ENCODE results near the gene CES1.

CES1 gene

GRCh38 chr16:55832773-55833691 is at the start of gene CES1:
Gene CES1, minus strand, starts transcription at chr16:55833096. Its CDS starts 41 bp downstream, at chr16:55833055.
- Histone ChIP-seq H3K27me3 (ENCODE audit: low read length) (no peaks in the 10 kb centered on the region), H3K4me2 (ENCODE audit: low read depth, low read length, poor library complexity, severe bottlenecking) (no peak within 1 kb of the TSS), H3K4me3 (ENCODE audit: insufficient read depth, low read length, poor library complexity, severe bottlenecking) (no peak within 1 kb of the TSS), H3K79me2 (ENCODE audit: insufficient read depth, low read length) (no peaks in the 10 kb centered on the region), H4K20me1 (ENCODE audit: low read depth, low read length) (no peaks in the 10 kb centered on the region), H3K9me2 (replicated peaks; ENCODE audit: insufficient read depth, low read length) (no peaks in the 10 kb centered on the region), H3K36me3 (ENCODE audit: low read length) (no peaks in the 10 kb centered on the region), H3K9me3 (ENCODE audit: insufficient read depth, low read length) (no peaks in the 10 kb centered on the region), H2AFZ (ENCODE audit: low read depth, low read length, severe bottlenecking) (no peak within 1 kb of the TSS), H3F3A (ENCODE audit: insufficient read depth) (no peaks in the 10 kb centered on the region), H3K27ac (ENCODE audit: low read depth, low read length) (no peak within 1 kb of the TSS), H3K9ac (ENCODE audit: low read length) (no peak within 1 kb of the TSS)
- TF ChIP-seq CTCF (IDR thresholded peaks at IDR 0.05; ENCODE audit: insufficient read depth, low read length, poor library complexity, severe bottlenecking) (no peak), EZH2phosphoT487 (conservative IDR thresholded peaks at IDR 0.05; ENCODE audit: low read length) (no peak)

GRCh38 chr16:55876854-55877253 is 44.0 kb upstream of the CES1 start:
- H3K27ac ChIP-seq (ENCODE audit: low read depth, low read length): no peak overlapping the region
- no peak overlapping the region for H3K4me3 ChIP-seq (ENCODE audit: insufficient read depth, low read length, poor library complexity, severe bottlenecking)
- TF ChIP-seq EZH2phosphoT487 (conservative IDR thresholded peaks at IDR 0.05; ENCODE audit: low read length): no peak
- no peak for TF ChIP-seq CTCF (IDR thresholded peaks at IDR 0.05; ENCODE audit: insufficient read depth, low read length, poor library complexity, severe bottlenecking)
- H4K20me1 ChIP-seq (ENCODE audit: low read depth, low read length): no peaks in the 10 kb centered on the region
- no peaks in the 10 kb centered on the region for H3K9me2 ChIP-seq (replicated peaks; ENCODE audit: insufficient read depth, low read length)
- H3K9ac ChIP-seq (ENCODE audit: low read length): no peak overlapping the region
- H3K27me3 ChIP-seq (ENCODE audit: low read length): no peaks in the 10 kb centered on the region
- H3K4me2 ChIP-seq (ENCODE audit: low read depth, low read length, poor library complexity, severe bottlenecking): no peak overlapping the region
- no peak overlapping the region for H2AFZ ChIP-seq (ENCODE audit: low read depth, low read length, severe bottlenecking)
- no peaks in the 10 kb centered on the region for H3K36me3 ChIP-seq (ENCODE audit: low read length)
- no peaks in the 10 kb centered on the region for H3F3A ChIP-seq (ENCODE audit: insufficient read depth)
- H3K9me3 ChIP-seq (ENCODE audit: insufficient read depth, low read length): no peaks in the 10 kb centered on the region
- H3K79me2 ChIP-seq (ENCODE audit: insufficient read depth, low read length): no peaks in the 10 kb centered on the region

- H4K20me1 ChIP-seq (ENCODE audit: low read depth, low read length): no peaks in the 10 kb centered on the region
- H3K4me3 ChIP-seq (ENCODE audit: insufficient read depth, low read length, poor library complexity, severe bottlenecking): no peak within 1 kb of the TSS
- no peaks in the 10 kb centered on the region for H3K79me2 ChIP-seq (ENCODE audit: insufficient read depth, low read length)
- H3K9me2 ChIP-seq (replicated peaks; ENCODE audit: insufficient read depth, low read length): no peaks in the 10 kb centered on the region
- no peaks in the 10 kb centered on the region for H3K9me3 ChIP-seq (ENCODE audit: insufficient read depth, low read length)
- no peaks in the 10 kb centered on the region for H3K27me3 ChIP-seq (ENCODE audit: low read length)
- no peak within 1 kb of the TSS for H3K27ac ChIP-seq (ENCODE audit: low read depth, low read length)
- TF ChIP-seq EZH2phosphoT487 (conservative IDR thresholded peaks at IDR 0.05; ENCODE audit: low read length) (no peak), CTCF (IDR thresholded peaks at IDR 0.05; ENCODE audit: insufficient read depth, low read length, poor library complexity, severe bottlenecking) (no peak)
- H3F3A ChIP-seq (ENCODE audit: insufficient read depth): no peaks in the 10 kb centered on the region
- H3K4me2 ChIP-seq (ENCODE audit: low read depth, low read length, poor library complexity, severe bottlenecking): no peak within 1 kb of the TSS
- no peak within 1 kb of the TSS for H2AFZ ChIP-seq (ENCODE audit: low read depth, low read length, severe bottlenecking)
- no peaks in the 10 kb centered on the region for H3K36me3 ChIP-seq (ENCODE audit: low read length)
- no peak within 1 kb of the TSS for H3K9ac ChIP-seq (ENCODE audit: low read length)
Measured at GRCh38 chr16:55875273-55875672, 42.4 kb upstream of the CES1 start, which contains the start of gene CES5A. Gene CES5A, minus strand, starts transcription at chr16:55875373. Its CDS starts 152 bp downstream, at chr16:55875221.
